ENCODE measurements around the gene HMMR.
"Not testable (repeated sequence)": the region's sequence is repeated elsewhere in the genome, so short reads cannot be mapped to it uniquely, and the experiment has no call there.

The HMMR gene

GRCh38 chr5:163460562-163461171 lies at the start of gene HMMR:
TSS of gene HMMR (plus strand) at chr5:163460632. CDS start at chr5:163460693, 61 bp downstream.
- no peak for TF ChIP-seq CTCF (IDR thresholded peaks at IDR 0.05)

GRCh38 chr5:163415673-163416072 lies 44.8 kb upstream of the HMMR start:
- H3K9me3 ChIP-seq (ENCODE audit: control insufficient read depth, low read length); H3K27me3 ChIP-seq (ENCODE audit: control insufficient read depth, insufficient read depth, low read length); H3K9ac ChIP-seq; H3K27ac ChIP-seq; H3K36me3 ChIP-seq (ENCODE audit: control insufficient read depth, insufficient read depth, low read length); H3K4me2 ChIP-seq (ENCODE audit: low read length); H3K4me1 ChIP-seq; H3K79me2 ChIP-seq; H2AFZ ChIP-seq; H3K4me3 ChIP-seq (ENCODE audit: low read depth, low read length): not testable (repeated sequence)

More at GRCh38 chr5:163460562-163461171, at the start of gene HMMR:
- no peaks in the 10 kb centered on the region for H3K27me3 ChIP-seq (ENCODE audit: control insufficient read depth, insufficient read depth, low read length)
- H3K4me2 ChIP-seq (ENCODE audit: low read length), result peak within 1 kb of the TSS; percentile 90
- peaks cover 3% of the 10 kb centered on the region for H3K4me1 ChIP-seq
- no peaks in the 10 kb centered on the region for H3K79me2 ChIP-seq
- H3K27ac ChIP-seq, result peak within 1 kb of the TSS; percentile 93
- H3K9me3 ChIP-seq (ENCODE audit: control insufficient read depth, low read length), result no peaks in the 10 kb centered on the region
- peak within 1 kb of the TSS; percentile 57 for H3K9ac ChIP-seq
- H2AFZ ChIP-seq, result peak within 1 kb of the TSS; percentile 86
- peak within 1 kb of the TSS; percentile 98 for H3K4me3 ChIP-seq (ENCODE audit: low read depth, low read length)
- H3K36me3 ChIP-seq (ENCODE audit: control insufficient read depth, insufficient read depth, low read length), result no peaks in the 10 kb centered on the region

GRCh38 chr5:163424836-163425235 lies 35.6 kb upstream of the HMMR start:
- Histone ChIP-seq H3K4me3 (ENCODE audit: low read depth, low read length) (no peak overlapping the region), H3K79me2 (no peaks in the 10 kb centered on the region), H3K27ac (no peak overlapping the region), H3K9ac (no peak overlapping the region), H3K4me2 (ENCODE audit: low read length) (no peak overlapping the region), H3K27me3 (ENCODE audit: control insufficient read depth, insufficient read depth, low read length) (no peaks in the 10 kb centered on the region), H3K36me3 (ENCODE audit: control insufficient read depth, insufficient read depth, low read length) (no peaks in the 10 kb centered on the region), H3K4me1 (no peaks in the 10 kb centered on the region), H2AFZ (no peak overlapping the region), H3K9me3 (ENCODE audit: control insufficient read depth, low read length) (no peaks in the 10 kb centered on the region)
- TF ChIP-seq CTCF (IDR thresholded peaks at IDR 0.05), result no peak

GRCh38 chr5:163426128-163426527 lies 34.3 kb upstream of the HMMR start:
- not testable (repeated sequence) for H3K27ac ChIP-seq; H3K4me2 ChIP-seq (ENCODE audit: low read length)

GRCh38 chr5:163432544-163432943 lies 27.9 kb upstream of the HMMR start:
- no peak for TF ChIP-seq CTCF (IDR thresholded peaks at IDR 0.05)

More at GRCh38 chr5:163426128-163426527, 34.3 kb upstream of the HMMR start:
- not testable (repeated sequence) for H3K4me1 ChIP-seq; H3K9ac ChIP-seq; H3K79me2 ChIP-seq; H3K9me3 ChIP-seq (ENCODE audit: control insufficient read depth, low read length); H3K4me3 ChIP-seq (ENCODE audit: low read depth, low read length); H2AFZ ChIP-seq; H3K27me3 ChIP-seq (ENCODE audit: control insufficient read depth, insufficient read depth, low read length); H3K36me3 ChIP-seq (ENCODE audit: control insufficient read depth, insufficient read depth, low read length)

GRCh38 chr5:163433271-163433670 lies 27.2 kb upstream of the HMMR start:
- Histone ChIP-seq H3K27ac (no peak overlapping the region), H3K4me1 (no peaks in the 10 kb centered on the region), H3K27me3 (ENCODE audit: control insufficient read depth, insufficient read depth, low read length) (no peaks in the 10 kb centered on the region), H2AFZ (peak overlapping the region; percentile 16), H3K9ac (no peak overlapping the region), H3K4me3 (ENCODE audit: low read depth, low read length) (no peak overlapping the region), H3K36me3 (ENCODE audit: control insufficient read depth, insufficient read depth, low read length) (no peaks in the 10 kb centered on the region), H3K9me3 (ENCODE audit: control insufficient read depth, low read length) (no peaks in the 10 kb centered on the region), H3K4me2 (ENCODE audit: low read length) (no peak overlapping the region), H3K79me2 (peaks cover 7% of the 10 kb centered on the region)
- TF ChIP-seq CTCF (IDR thresholded peaks at IDR 0.05), result no peak

More at GRCh38 chr5:163432544-163432943, 27.9 kb upstream of the HMMR start:
- no peaks in the 10 kb centered on the region for H3K27me3 ChIP-seq (ENCODE audit: control insufficient read depth, insufficient read depth, low read length)
- no peak overlapping the region for H2AFZ ChIP-seq
- H3K9me3 ChIP-seq (ENCODE audit: control insufficient read depth, low read length), result no peaks in the 10 kb centered on the region
- no peaks in the 10 kb centered on the region for H3K36me3 ChIP-seq (ENCODE audit: control insufficient read depth, insufficient read depth, low read length)
- peaks cover 1% of the 10 kb centered on the region for H3K79me2 ChIP-seq
- H3K9ac ChIP-seq, result no peak overlapping the region
- H3K4me1 ChIP-seq, result no peaks in the 10 kb centered on the region
- H3K27ac ChIP-seq, result no peak overlapping the region
- H3K4me2 ChIP-seq (ENCODE audit: low read length), result no peak overlapping the region
- H3K4me3 ChIP-seq (ENCODE audit: low read depth, low read length), result no peak overlapping the region
